KMS-11 (cell line): ENCODE measurements around the gene ADAMTSL4.
A peak's percentile ranks its signal among the peaks of the same experiment; 100 is the strongest.

Experiments used
- H2AFZ ChIP-seq: fragments of 200-600 bp; sonication (generic); 2 replicates; pipeline ENCODE4 v1.6.1; 2016; ENCODE audit warnings: antibody characterized with exemption, mixed run types, low read depth
- H3K27ac ChIP-seq: fragments of 200-600 bp; sonication (generic); 2 replicates; pipeline ENCODE4 v1.6.1; 2016; ENCODE audit warnings: mild to moderate bottlenecking, mixed run types
- H3K27me3 ChIP-seq: fragments of 200-600 bp; sonication (generic); 2 replicates; pipeline ENCODE4 v1.6.1; 2017; ENCODE audit warnings: mild to moderate bottlenecking, low read depth, mixed run types, moderate library complexity; ENCODE audit not compliant: insufficient read depth
- H3K36me3 ChIP-seq: fragments of 200-600 bp; sonication (generic); 2 replicates; pipeline ENCODE4 v1.6.1; 2017; ENCODE audit warnings: mild to moderate bottlenecking, mixed run types; ENCODE audit not compliant: insufficient read depth
- H3K4me1 ChIP-seq: fragments of 200-600 bp; sonication (generic); 2 replicates; pipeline ENCODE4 v1.6.1; 2016; ENCODE audit warnings: mild to moderate bottlenecking, low read depth, mixed run types; ENCODE audit not compliant: poor library complexity, severe bottlenecking
- H3K4me2 ChIP-seq: fragments of 200-600 bp; sonication (generic); 2 replicates; pipeline ENCODE4 v1.7.0; 2016; ENCODE audit warnings: mild to moderate bottlenecking, mixed run types
- H3K4me3 ChIP-seq: fragments of 200-600 bp; sonication (generic); IDR thresholded peaks from 2 replicates; pipeline ENCODE4 v1.6.1; 2017; ENCODE audit warnings: low read depth, low read length, mixed read lengths; ENCODE audit not compliant: insufficient read depth
- H3K79me2 ChIP-seq: fragments of 200-600 bp; sonication (generic); 2 replicates; pipeline ENCODE4 v1.6.1; 2016; ENCODE audit warnings: low read depth, mixed run types; ENCODE audit not compliant: insufficient read depth
- H3K9ac ChIP-seq: fragments of 200-600 bp; sonication (generic); 2 replicates; pipeline ENCODE4 v1.6.1; 2016; ENCODE audit warnings: mild to moderate bottlenecking, mixed run types
- H4K20me1 ChIP-seq: fragments of 200-600 bp; sonication (generic); 2 replicates; pipeline ENCODE4 v1.6.1; 2016; ENCODE audit warnings: mild to moderate bottlenecking, mixed run types; ENCODE audit not compliant: insufficient read depth
- TF ChIP-seq, protein P1 (sequence below): fragments of 200-600 bp; sonication (generic); conservative IDR thresholded peaks from 2 replicates; pipeline ENCODE4 v1.6.1; 2017; ENCODE audit warnings: low read depth, mild to moderate bottlenecking, antibody characterized with exemption, low read length, moderate library complexity, mixed read lengths

Gene ADAMTSL4

DNA sequence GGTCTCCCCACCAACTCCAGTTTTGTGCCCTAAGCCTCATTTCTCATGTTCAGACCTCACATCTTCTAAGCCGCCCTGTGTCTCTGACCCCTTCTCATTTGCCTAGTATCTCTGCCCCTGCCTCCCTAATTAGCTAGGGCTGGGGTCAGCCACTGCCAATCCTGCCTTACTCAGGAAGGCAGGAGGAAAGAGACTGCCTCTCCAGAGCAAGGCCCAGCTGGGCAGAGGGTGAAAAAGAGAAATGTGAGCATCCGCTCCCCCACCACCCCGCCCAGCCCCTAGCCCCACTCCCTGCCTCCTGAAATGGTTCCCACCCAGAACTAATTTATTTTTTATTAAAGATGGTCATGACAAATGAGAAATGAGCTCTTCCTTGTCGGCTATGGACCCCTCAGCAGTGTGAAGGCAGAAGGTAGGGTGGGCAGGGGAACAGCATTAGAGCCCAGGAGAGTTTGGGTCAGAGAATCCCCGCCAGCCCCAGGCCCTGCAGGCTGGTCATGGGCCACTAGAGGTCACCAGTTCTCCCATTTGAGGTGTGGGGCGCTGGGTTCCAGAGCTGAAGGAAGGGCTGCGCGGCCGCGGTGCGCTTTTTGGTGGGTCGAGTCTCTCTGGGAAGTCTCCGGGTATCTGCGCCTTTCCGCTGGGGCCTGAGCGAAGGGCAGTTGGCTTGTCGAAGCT lies 11.5 kb downstream of the ADAMTSL4 start:
- Histone ChIP-seq H2AFZ (peak overlapping the region; percentile 81), H3K27ac (peak overlapping the region; percentile 77), H3K4me1 (peaks cover 48% of the 10 kb centered on the region), H3K79me2 (peaks cover 20% of the 10 kb centered on the region), H3K4me3 (peak overlapping the region; percentile 100), H3K36me3 (no peaks in the 10 kb centered on the region), H3K27me3 (no peaks in the 10 kb centered on the region), H3K9ac (peak overlapping the region; percentile 58), H4K20me1 (no peaks in the 10 kb centered on the region), H3K4me2 (peak overlapping the region; percentile 100)
- TF ChIP-seq, protein P1, sequence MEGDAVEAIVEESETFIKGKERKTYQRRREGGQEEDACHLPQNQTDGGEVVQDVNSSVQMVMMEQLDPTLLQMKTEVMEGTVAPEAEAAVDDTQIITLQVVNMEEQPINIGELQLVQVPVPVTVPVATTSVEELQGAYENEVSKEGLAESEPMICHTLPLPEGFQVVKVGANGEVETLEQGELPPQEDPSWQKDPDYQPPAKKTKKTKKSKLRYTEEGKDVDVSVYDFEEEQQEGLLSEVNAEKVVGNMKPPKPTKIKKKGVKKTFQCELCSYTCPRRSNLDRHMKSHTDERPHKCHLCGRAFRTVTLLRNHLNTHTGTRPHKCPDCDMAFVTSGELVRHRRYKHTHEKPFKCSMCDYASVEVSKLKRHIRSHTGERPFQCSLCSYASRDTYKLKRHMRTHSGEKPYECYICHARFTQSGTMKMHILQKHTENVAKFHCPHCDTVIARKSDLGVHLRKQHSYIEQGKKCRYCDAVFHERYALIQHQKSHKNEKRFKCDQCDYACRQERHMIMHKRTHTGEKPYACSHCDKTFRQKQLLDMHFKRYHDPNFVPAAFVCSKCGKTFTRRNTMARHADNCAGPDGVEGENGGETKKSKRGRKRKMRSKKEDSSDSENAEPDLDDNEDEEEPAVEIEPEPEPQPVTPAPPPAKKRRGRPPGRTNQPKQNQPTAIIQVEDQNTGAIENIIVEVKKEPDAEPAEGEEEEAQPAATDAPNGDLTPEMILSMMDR, result peak; percentile 97

DNA sequence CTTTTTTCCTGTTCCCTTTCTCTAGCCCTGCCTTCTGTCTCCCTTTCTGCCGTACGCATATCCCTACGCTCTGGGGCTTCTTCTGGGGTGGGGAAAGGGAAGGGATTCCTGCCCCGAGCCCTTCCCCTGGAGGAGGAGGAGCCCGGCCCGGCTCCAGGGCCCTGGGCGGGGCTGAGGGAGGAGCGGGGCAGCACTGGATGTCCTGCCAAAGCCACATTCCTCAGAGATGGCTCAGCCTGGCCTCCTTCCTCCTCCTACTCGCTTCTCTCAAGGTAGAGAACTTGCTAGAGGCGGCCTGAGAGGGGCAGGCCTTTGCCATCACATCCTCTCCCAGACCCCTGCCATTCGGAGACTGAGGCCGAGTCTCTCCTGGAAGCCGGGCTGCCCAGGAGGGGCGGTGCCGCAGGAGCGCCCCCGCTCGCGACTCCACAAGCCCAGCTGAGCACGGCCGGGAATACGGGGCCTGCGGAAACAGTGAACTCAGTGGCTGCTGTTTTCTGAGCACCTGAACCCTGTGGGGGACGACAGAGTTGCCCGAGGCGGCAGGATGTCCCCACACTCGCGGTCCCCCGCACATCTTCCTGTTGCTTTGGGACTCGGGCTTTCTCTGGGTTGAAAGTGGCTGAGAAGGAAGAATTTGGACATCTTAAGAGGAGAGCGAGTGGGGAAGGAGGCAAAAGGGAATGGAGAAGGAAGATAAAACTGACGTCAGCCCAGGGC lies 12.2 kb downstream of the ADAMTSL4 start:
- TF ChIP-seq, protein P1, result peak; percentile 55; the same call in 1 of the 2 replicates
- Histone ChIP-seq H3K79me2 (peaks cover 27% of the 10 kb centered on the region), H3K4me3 (peak overlapping the region; percentile 100), H3K27me3 (no peaks in the 10 kb centered on the region), H3K4me1 (peaks cover 55% of the 10 kb centered on the region), H3K36me3 (no peaks in the 10 kb centered on the region), H2AFZ (peak overlapping the region; percentile 81), H4K20me1 (no peaks in the 10 kb centered on the region), H3K4me2 (peak overlapping the region; percentile 100), H3K27ac (peak overlapping the region; percentile 77), H3K9ac (peak overlapping the region; percentile 58)

DNA sequence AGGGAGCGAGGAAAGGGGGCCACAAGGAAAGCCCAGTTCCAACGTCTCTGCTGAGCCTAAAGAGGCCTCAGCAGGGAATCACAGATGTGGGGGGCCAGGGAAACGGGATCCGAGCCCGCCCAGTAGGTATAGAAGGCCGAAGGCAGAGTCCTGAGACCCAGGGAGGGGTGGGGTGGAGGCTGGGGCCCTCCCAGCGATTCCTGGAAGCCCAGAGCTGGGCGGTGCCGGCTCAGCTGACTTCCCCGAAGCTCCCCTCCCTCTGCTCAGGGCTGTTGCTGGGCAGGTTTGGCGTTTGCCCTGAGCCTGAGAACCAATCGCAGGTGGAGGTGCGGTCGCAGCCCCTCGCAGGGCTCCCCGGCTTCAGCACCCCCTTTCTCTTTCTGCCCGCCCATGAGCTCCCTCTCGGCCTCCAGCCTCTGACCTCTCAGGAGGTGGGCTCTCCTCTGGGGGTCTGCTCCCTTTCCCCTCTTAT lies 12.8 kb downstream of the ADAMTSL4 start:
- no peaks in the 10 kb centered on the region for H4K20me1 ChIP-seq
- H3K27ac ChIP-seq, result peak overlapping the region; percentile 77
- H2AFZ ChIP-seq, result peak overlapping the region; percentile 81
- H3K4me2 ChIP-seq, result peak overlapping the region; percentile 100
- H3K79me2 ChIP-seq, result peaks cover 32% of the 10 kb centered on the region
- TF ChIP-seq, protein P1, result no peak
- H3K4me1 ChIP-seq, result peaks cover 61% of the 10 kb centered on the region
- H3K4me3 ChIP-seq, result peak overlapping the region; percentile 100
- H3K27me3 ChIP-seq, result no peaks in the 10 kb centered on the region
- H3K36me3 ChIP-seq, result no peaks in the 10 kb centered on the region
- H3K9ac ChIP-seq, result peak overlapping the region; percentile 58

DNA sequence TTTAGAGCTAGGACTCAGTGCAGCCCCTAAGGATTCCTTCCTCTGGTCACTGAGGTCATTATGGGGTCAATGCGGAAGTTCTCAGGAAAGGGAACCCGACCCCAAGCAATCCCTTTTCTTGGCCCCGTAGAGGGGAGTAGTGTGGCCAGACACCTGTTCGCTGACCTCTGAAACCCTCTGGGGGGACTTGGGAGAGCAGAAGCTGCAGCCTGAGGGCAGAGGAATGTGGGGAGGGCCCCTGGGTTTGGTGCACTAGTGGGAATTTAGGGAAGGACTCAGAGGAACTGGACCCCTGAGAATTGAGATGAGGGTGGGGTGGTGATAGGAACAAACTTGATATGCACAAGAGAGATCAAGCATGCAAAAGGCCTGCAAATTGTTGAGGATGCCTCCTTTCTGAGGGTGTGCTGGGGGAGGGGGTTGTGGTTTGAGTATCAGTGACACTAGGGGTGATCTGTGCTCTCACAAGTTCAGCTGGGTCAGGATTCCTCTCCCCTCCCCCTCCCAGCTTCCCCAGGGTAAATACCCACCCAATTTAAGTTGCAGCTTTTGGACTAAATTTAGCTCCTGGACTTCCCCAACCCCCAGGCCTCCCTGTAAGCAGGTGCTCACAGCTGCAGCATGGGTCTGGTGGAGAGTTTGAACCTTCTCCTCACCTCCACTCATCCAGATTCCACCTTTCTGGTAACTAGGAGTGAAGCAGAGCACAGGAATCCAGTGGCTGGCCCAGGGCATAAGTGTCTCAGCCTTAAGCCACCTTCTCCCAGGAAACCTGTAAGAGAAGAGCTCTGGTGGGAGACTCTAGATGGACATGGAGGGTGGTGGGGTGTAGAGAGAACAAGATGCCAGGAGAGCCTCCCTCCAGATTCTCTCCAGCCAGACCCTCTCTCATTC lies 13.5 kb downstream of the ADAMTSL4 start:
- H3K79me2 ChIP-seq, result peaks cover 33% of the 10 kb centered on the region
- no peaks in the 10 kb centered on the region for H3K36me3 ChIP-seq
- no peaks in the 10 kb centered on the region for H4K20me1 ChIP-seq
- H3K4me1 ChIP-seq, result peaks cover 68% of the 10 kb centered on the region
- no peaks in the 10 kb centered on the region for H3K27me3 ChIP-seq
- H3K4me2 ChIP-seq, result peak overlapping the region; percentile 100
- H3K9ac ChIP-seq, result peak overlapping the region; percentile 58
- TF ChIP-seq, protein P1, result peak; percentile 28
- peak overlapping the region; percentile 81 for H2AFZ ChIP-seq
- H3K4me3 ChIP-seq, result peak overlapping the region; percentile 100
- H3K27ac ChIP-seq, result peak overlapping the region; percentile 77
